Immature natural killer cell (primary cell): ENCODE results near the gene IL5. TPM values are rescaled to one million over a fixed set of nuclear protein-coding genes. Genes with fewer than 3 reads are reported as not detected.

ENCODE experiments used
- polyA plus RNA-seq, 3 donors: library from polyadenylated mRNA; unstranded; fragments of 300-500 nt; fragmentation: Illumina TruSeq; gene quantifications; one replicate each; pipeline ENCODE4 v1.2.3, GENCODE V29; 2021

The IL5 gene
- polyA plus RNA-seq, 3 donors from 2014 or later = not detected

Other genes starting within 250 kb of the IL5 start
- not detected for gene SLC22A4, start 249.1 kb downstream of the IL5 start, polyA plus RNA-seq
- gene SLC22A5, start 173.8 kb downstream of the IL5 start, polyA plus RNA-seq = 1 to 10 TPM; 1.1 to 1.5 (median 1.5) TPM
- 100 to 1,000 TPM; 349 to 460 (median 371) TPM for gene IRF1, start 52.7 kb downstream of the IL5 start, polyA plus RNA-seq
- 10 to 100 TPM in 1 of 3 donors, 1 to 10 TPM in 2; 2.4 to 27.4 (median 9.7) TPM for gene RAD50, start 13.5 kb upstream of the IL5 start, polyA plus RNA-seq
- under 1 TPM in 1 of 3 donors, not detected in 2; 0.28 TPM for gene IL13, start 114.7 kb upstream of the IL5 start, polyA plus RNA-seq
- gene IL4, start 130.5 kb upstream of the IL5 start, polyA plus RNA-seq = not detected
- 10 to 100 TPM in 1 of 3 donors, 1 to 10 TPM in 2; 7.4 to 13.5 (median 8.2) TPM for gene KIF3A, start 194.0 kb upstream of the IL5 start, polyA plus RNA-seq
- gene CCNI2, start 203.9 kb upstream of the IL5 start, polyA plus RNA-seq = 1 to 10 TPM in 1 of 3 donors, under 1 TPM in 1, not detected in 1; 0.13 to 1.3 TPM
- gene SEPTIN8, start 233.7 kb upstream of the IL5 start, polyA plus RNA-seq = 1 to 10 TPM in 2 of 3 donors, under 1 TPM in 1; 0.79 to 1.3 (median 1.2) TPM